Sigmoid colon (tissue), 4 donors: ENCODE measurements around the gene CFI.

Experiments
- EP300 ChIP-seq, 4 donors: sonication (generic); formaldehyde crosslinking; IDR thresholded peaks; one replicate each; pipeline ENCODE4 v1.6.1; 2017; ENCODE audit warnings: antibody characterized with exemption in 4 of 4
- POLR2A ChIP-seq, 2 donors: fragments of 450-650 bp; IDR thresholded peaks; one replicate each; pipeline ENCODE4 v1.6.1; 2016; ENCODE audit warnings: antibody characterized with exemption in 2 of 2, mild to moderate bottlenecking in 2 of 2, moderate library complexity in 2 of 2
- TF ChIP-seq, protein P1 (sequence below), 4 experiments: fragments of 450-650 bp in 3 of 4; fragments of 200-600 bp in 1 of 4; IDR thresholded peaks; one replicate each; pipeline ENCODE4 v1.5.1; 2016 to 2019; ENCODE audit warnings: antibody characterized with exemption in 4 of 4, mild to moderate bottlenecking in 3 of 4, moderate library complexity in 2 of 4

DNA sequence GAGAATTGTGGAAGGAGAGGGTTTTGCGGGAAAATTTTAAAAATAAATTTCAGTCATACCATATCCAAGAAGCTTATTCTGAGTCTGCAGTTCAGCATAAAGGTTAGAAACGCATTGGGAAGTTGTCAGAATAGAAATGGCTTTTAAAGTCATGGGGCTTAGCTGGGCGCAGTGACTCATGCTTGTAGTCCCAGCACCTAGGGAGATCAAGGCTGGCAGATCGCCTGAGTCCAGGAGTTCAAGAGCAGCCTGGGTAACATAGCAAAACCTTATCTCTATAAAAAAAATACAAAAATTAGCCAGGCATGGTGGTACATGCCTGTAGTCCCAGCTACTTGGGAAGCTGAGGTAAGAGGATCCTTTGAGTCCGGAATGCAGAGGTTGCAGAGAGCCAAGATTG is 68.1 kb downstream of the CFI start:
- no peak for TF ChIP-seq POLR2A (IDR thresholded peaks at IDR 0.05)
- TF ChIP-seq, protein P1, sequence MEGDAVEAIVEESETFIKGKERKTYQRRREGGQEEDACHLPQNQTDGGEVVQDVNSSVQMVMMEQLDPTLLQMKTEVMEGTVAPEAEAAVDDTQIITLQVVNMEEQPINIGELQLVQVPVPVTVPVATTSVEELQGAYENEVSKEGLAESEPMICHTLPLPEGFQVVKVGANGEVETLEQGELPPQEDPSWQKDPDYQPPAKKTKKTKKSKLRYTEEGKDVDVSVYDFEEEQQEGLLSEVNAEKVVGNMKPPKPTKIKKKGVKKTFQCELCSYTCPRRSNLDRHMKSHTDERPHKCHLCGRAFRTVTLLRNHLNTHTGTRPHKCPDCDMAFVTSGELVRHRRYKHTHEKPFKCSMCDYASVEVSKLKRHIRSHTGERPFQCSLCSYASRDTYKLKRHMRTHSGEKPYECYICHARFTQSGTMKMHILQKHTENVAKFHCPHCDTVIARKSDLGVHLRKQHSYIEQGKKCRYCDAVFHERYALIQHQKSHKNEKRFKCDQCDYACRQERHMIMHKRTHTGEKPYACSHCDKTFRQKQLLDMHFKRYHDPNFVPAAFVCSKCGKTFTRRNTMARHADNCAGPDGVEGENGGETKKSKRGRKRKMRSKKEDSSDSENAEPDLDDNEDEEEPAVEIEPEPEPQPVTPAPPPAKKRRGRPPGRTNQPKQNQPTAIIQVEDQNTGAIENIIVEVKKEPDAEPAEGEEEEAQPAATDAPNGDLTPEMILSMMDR (IDR thresholded peaks at IDR 0.05), result no peak
- no peak for TF ChIP-seq EP300 (IDR thresholded peaks at IDR 0.05)
